HG03039 (cell line): ENCODE results near the gene SRMS.
"Not testable (repeated sequence)": the region's sequence is repeated elsewhere in the genome, so short reads cannot be mapped to it uniquely, and the experiment has no call there.

ENCODE experiments used
- ATAC-seq: cut with Tn5 transposase; IDR thresholded peaks from one replicate; pipeline ENCODE4 v1.9.1; 2021; ENCODE audit warnings: mild to moderate bottlenecking, moderate library complexity; ENCODE audit not compliant: unreplicated experiment

The SRMS gene

GRCh38 chr20:63525185-63525584 lies 22.4 kb downstream of the SRMS start:
- no peak for ATAC-seq

GRCh38 chr20:63522981-63523611 lies 24.5 kb downstream of the SRMS start:
- ATAC-seq: no peak

DNA sequence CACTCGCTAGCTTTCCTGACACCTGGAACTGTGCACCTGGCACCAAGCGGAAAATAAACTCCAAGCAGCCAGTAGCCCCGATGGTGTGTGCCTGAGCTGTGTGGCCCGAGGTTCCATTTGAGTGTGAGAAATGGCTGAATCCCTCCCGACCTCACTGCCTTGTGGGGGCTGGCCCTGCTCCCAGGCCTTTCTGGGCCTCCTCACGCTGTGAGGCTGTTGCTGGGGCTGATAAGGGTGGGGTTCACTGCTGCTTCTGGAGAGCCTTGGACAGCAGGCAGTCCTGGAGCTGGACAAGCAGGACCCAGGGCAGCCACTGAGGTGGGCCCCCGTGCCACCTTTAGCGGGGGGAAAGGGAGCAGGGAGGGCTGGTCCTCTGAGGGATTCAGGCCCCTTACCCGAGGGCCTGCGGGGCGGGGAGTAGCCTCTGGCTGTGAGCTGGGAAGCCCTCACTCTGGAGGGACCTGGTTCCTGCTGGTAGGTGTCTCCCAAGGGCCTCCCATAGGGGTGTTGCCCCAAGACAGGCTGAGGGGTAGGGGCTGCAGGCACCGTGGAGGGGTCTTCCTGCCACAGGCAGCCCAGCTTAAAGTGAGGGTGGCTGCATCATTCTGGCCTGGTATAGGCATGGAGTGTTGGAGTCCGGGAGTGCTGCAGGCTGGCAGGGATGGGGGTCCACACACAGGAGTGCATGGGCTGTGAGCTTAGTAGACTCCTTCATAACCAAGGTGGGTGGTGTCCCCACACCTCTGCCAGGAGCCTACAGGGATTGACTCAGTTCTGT lies 25.3 kb downstream of the SRMS start:
- ATAC-seq: no peak

GRCh38 chr20:63521602-63522001 lies 25.9 kb downstream of the SRMS start:
- ATAC-seq: no peak

DNA sequence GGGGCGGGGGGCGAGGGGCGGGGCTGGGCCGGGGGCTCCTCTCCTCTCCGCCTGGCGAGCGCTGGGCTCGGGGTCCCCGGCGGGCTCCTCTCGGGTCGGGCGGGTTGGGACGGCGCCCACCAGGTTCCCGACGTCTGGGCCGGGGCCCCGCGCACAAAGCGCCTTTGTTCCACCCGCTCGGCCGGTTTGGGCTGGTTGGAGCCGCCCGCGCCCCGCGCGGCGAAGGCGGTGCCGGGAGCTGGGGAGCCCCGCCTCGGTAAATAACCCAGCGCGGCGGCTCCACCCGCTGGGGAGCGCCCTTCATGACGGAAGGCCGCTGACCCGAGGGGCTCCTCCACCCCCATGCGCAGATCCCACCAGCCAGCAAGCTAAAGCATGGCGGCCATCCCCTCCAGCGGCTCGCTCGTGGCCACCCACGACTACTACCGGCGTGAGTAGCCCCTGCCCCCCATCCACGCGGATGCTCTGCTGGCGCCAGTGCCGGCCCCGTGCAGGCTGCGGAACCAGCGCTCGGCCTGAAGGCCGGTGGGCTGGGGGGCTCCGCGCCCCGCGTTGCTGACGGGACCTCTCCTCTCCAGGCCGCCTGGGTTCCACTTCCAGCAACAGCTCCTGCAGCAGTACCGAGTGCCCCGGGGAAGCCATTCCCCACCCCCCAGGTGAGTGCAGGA lies 26.5 kb downstream of the SRMS start:
- peak; percentile 28 for ATAC-seq

DNA sequence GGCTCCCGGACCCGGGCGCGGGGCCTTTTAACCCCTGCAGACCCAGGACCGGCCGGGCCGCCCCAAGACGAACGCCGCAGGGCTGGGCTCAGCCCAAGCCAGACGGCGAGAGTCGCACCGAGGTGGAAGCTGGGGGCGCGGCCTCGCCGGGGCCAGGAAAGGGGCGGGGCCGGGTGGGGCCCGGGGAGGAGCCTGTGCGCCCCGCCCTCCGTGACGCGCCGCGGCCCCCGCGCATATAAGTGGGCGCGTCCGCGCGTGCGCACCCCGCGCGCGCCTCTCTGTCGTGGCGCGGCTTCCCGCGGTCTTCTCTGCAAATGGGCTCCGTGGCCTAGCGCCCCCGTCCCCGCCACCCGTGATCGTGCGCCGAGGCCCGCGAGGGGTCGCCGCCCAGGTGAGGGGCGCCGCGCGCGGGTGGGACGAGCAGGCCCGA lies 27.0 kb downstream of the SRMS start, which contains the start of gene PPDPF:
PPDPF (plus strand) TSS at position 262 of the 430 bp plus-strand sequence. CDS start 544 bp downstream, outside the sequence.
- ATAC-seq: peak; percentile 57

- peak; percentile 29 for ATAC-seq
Measured at GRCh38 chr20:63519668-63520503, 27.7 kb downstream of the SRMS start.

DNA sequence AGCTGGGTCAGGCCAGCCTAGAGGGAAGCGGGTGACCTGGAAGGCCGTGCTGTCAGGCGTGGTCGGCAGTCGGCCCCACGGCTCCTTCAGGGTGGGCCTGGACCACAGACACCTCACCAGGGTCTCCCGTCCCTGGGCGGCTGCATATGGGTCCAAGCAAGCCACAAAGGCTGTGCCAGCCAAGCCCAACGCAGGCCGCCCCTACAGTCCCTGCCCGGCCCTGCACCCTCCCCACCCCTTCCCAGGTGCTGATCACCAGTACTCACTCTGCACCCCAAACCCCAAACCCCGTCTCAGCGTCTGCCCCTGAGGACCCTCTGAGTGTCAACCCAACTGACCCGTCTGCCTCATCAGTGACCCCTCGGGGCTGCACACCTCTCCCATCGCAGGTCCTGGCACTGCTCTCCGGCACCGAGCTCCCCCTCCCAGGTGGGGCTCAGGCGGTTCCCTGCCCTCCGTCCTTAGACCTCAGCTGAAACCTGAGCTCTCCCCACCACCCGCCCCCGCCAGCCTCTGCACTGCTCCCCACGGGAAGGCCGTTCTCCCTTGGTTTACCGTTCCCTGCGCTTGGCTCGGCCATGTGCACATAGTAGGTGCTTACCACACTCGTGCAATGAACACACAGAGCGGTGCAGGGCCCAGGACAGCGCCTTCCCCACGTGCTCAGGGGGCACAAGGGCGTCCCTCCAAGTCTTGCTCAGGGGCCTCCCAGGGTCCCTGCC lies 28.4 kb downstream of the SRMS start:
- no peak for ATAC-seq

GRCh38 chr20:63518351-63518861 lies 29.1 kb downstream of the SRMS start:
- ATAC-seq: no peak

DNA sequence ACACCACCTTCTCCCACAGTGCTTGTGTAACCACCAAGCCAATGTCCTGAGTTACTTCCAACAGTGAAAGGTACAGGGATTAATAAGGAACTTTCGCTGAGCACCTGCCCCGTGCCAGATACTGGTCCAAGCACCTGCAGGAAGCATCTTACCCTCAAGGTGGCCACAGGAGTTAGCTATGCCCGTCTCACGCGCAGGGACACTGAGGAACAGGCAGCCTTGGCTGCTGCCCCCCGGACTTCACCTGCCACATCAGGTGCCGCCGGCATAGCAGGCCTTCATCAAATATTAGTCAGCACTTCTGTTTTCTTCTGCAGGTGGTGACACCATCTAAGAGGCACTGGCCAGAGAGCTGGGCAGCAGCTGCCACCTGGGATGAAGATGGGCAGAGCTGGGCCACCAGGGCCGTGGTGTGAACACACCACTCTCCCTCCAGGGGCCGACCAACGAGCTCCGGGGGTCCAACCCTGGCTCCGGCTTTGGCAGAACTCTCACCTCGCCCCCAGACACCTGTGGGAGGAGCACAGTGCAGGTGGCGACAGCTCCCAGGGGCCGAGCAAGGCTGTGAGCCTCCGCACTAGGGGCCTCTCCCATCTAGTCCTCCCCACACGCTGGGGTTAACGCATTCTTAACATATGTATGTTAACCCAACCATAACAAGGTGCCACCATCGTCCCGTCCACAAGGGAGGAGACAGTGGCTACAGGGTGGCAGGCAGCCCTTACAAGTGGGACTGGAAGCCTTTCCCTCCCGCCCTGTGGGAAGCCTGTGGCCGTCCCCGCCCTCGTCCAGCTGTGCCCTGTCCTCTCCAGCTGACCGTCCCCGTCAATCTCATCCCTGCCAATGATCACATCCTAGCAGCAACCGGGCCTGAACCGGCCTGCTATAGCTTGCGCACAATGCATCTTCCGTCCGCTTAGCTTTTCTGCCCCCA lies 29.9 kb downstream of the SRMS start:
- ATAC-seq: no peak

DNA sequence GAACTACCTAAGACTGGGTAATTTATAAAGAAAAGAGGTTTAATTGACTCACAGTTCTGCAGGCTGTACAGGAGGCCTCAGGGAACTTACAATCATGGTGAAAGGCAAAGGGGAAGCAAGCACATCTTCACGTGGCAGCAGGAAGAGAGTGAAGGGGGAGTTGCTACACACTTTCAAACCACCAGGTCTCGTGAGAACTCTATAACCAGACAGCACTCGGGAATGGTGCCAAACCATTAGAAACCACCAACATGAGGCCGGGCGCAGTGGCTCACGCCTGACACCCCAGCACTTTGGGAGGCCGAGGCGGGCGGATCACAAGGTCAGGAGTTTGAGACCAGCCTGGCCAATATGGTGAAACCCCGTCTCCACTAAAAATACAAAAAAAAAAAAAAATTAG lies 33.0 kb downstream of the SRMS start:
- not testable (repeated sequence) for ATAC-seq

DNA sequence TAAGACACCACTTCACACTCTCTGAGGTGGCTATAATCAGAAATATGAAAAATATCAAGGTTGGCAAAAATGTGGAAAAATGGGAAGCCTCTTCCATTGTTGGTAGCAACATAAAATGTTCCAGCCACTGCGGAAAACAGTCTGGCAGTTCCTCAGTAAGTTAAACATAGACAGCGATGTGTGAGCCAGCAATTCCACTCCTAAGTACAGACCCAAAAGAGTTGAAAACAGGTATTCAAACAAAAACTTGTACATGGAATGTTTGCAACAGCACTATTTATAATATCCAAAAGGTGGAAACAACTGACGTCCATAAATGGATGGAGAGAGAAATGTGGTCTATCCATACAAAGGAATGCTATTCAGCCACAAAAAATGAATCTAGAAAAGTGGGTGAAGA lies 34.3 kb downstream of the SRMS start:
- no peak for ATAC-seq

DNA sequence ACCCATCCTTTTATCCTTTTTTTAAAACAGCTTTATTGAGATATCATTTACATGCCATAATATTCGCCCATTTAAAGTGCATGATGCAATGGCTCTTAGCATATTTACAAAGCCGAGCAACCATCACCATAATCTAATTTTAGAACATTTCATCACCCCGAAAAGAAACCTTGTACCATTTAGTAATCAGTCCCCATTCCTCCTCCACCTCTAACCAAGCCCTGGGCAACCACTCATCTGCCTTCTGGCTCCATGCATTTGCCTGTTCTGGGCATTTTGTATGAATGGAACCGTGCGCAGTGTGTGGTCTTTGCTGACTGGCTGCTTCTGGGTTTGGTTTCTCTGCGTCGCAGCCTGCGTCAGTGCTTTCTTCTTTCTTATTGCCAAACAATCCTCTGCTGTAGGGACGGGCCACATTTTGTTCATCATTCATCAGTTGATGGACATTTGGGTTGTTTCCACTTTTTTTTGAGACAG lies 38.4 kb downstream of the SRMS start:
- no peak for ATAC-seq

DNA sequence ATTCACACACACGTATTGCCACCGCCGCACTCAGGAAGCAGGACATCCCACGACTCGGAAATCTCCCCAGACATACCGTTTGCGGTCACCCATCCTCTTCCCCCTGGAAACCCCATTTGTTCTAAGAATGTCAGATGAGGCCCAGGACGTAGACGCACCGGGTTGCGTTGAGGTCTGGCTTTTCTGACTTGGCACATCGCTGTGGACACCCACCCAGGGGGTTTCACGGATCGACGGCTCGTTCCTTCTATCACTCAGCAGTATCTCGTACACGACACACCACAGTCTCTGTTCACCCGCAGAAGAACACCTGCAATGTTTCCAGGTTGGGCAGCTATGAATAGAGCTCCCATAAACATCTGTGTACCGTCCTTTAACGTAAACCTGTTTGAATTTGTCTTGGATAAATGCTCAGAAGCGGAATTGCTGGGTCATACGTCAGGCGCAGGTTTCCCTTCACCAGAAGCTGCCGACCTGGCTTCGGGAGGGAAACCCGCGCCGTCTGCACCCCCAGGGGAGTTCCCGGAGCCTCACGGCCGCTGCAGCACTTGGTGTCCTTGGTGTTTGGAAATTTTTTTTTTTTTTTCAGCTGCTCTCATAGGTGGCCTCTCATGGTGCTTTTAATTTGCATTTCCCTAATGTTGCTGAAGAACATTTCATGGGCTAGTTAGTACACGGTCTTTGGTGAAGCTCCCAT lies 39.3 kb downstream of the SRMS start:
- no peak for ATAC-seq

GRCh38 chr20:63507083-63507743 lies 40.3 kb downstream of the SRMS start:
- ATAC-seq: no peak

- ATAC-seq: no peak
Measured at GRCh38 chr20:63505723-63506122, 41.8 kb downstream of the SRMS start.

GRCh38 chr20:63505281-63505680 lies 42.3 kb downstream of the SRMS start:
- no peak for ATAC-seq

GRCh38 chr20:63504642-63505041 lies 42.9 kb downstream of the SRMS start:
- no peak for ATAC-seq
